Left ventricle myocardium inferior (tissue), 1 donor: ENCODE measurements around the gene EPB41L4B. TPM values are rescaled to one million over a fixed set of nuclear protein-coding genes. Genes with fewer than 3 reads are reported as not detected.

Source experiments
- DNase-seq: peaks from one replicate; pipeline ENCODE4 v3.0.0-alpha.2; 2020
- H3K27ac ChIP-seq: fragments of 200-600 bp; replicated peaks from 2 replicates; pipeline ENCODE4 v1.8.0; 2021
- H3K27me3 ChIP-seq: fragments of 200-600 bp; 2 replicates; pipeline ENCODE4 v1.8.0; 2021; ENCODE audit warnings: low read depth
- H3K36me3 ChIP-seq: fragments of 200-600 bp; 2 replicates; pipeline ENCODE4 v1.8.0; 2021
- H3K4me1 ChIP-seq: fragments of 200-600 bp; 2 replicates; pipeline ENCODE4 v1.8.0; 2021
- H3K4me3 ChIP-seq: fragments of 200-600 bp; 2 replicates; pipeline ENCODE4 v1.8.0; 2021; ENCODE audit warnings: mild to moderate bottlenecking, moderate library complexity
- H3K9me3 ChIP-seq: fragments of 200-600 bp; replicated peaks from 2 replicates; pipeline ENCODE4 v1.8.0; 2021
- intact Hi-C: fragments of 100-400 bp; cut with micrococcal nuclease; formaldehyde crosslinking; loops from one replicate; pipeline ENCODE4 v1.11.0; 2022
- total RNA-seq: library from RNA; stranded (reverse); fragmentation: NEBNext Ultra II Directional; extraction: Animal tissue kit (Norgen Biotek cat#: 25700); gene quantifications from one replicate; pipeline ENCODE4 v1.2.1, GENCODE V29; 2021
- TF ChIP-seq, protein P1 (sequence below): fragments of 200-600 bp; IDR thresholded peaks from 2 replicates; pipeline ENCODE4 v1.8.0; 2021; ENCODE audit warnings: antibody characterized with exemption, mild to moderate bottlenecking, borderline replicate concordance
- donor health status: DM: no; HTN: yes; CAD: no; lungs with severe emphysema.

Gene EPB41L4B
- total RNA-seq, 1 donor from 2014 or later, result 13.9 TPM

DNA sequence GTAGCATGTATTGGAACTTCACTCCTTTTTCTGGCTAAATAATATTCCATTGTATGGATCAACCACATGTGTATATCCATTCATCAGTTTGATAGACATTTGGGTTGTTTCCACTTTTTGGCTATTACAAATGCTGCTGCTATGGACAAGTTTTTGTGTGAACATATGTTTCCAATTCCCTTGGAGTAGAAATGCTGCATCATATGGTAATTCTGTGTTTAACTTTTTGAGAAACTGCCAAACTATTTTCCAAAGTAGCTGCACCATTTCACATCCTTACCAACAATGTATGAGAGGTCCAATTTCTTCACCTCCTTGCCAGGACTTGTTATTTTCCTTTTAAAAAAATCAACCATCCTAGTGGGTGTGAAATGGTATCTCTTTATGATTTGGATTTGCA lies 162.2 kb downstream of the EPB41L4B start:
- Histone ChIP-seq H3K4me1 (no peaks in the 10 kb centered on the region), H3K27me3 (no peaks in the 10 kb centered on the region), H3K9me3 (peaks cover 2% of the 10 kb centered on the region), H3K27ac (no peak overlapping the region), H3K4me3 (no peak overlapping the region), H3K36me3 (no peaks in the 10 kb centered on the region)
- intact Hi-C loops, result no loop called here
- TF ChIP-seq, protein P1, sequence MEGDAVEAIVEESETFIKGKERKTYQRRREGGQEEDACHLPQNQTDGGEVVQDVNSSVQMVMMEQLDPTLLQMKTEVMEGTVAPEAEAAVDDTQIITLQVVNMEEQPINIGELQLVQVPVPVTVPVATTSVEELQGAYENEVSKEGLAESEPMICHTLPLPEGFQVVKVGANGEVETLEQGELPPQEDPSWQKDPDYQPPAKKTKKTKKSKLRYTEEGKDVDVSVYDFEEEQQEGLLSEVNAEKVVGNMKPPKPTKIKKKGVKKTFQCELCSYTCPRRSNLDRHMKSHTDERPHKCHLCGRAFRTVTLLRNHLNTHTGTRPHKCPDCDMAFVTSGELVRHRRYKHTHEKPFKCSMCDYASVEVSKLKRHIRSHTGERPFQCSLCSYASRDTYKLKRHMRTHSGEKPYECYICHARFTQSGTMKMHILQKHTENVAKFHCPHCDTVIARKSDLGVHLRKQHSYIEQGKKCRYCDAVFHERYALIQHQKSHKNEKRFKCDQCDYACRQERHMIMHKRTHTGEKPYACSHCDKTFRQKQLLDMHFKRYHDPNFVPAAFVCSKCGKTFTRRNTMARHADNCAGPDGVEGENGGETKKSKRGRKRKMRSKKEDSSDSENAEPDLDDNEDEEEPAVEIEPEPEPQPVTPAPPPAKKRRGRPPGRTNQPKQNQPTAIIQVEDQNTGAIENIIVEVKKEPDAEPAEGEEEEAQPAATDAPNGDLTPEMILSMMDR, result no peak
- DNase-seq, result no peak

DNA sequence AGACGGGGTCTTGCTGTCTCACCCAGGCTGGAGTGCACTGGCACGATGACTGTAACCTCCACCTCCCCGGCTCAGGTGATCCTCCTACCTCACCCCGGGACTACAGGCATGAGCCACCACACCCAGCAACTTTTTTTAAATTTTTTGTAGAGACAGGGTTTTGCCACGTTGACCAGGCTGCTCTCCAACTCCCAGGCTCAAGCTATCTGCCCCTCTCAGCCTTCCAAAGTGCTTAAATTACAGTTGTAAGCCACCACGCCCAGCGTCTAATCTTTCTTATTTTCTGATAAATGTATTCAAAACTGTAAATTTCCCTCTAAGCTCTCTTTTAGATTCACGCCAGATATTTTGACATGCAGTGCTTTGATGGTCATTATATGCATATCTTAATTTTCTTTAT lies 164.2 kb downstream of the EPB41L4B start:
- TF ChIP-seq, protein P1, result no peak
- Histone ChIP-seq H3K9me3 (peaks cover 10% of the 10 kb centered on the region), H3K4me1 (no peaks in the 10 kb centered on the region), H3K4me3 (no peak overlapping the region), H3K27me3 (no peaks in the 10 kb centered on the region), H3K27ac (no peak overlapping the region), H3K36me3 (no peaks in the 10 kb centered on the region)
- no peak for DNase-seq
- intact Hi-C loops, result no loop called here

DNA sequence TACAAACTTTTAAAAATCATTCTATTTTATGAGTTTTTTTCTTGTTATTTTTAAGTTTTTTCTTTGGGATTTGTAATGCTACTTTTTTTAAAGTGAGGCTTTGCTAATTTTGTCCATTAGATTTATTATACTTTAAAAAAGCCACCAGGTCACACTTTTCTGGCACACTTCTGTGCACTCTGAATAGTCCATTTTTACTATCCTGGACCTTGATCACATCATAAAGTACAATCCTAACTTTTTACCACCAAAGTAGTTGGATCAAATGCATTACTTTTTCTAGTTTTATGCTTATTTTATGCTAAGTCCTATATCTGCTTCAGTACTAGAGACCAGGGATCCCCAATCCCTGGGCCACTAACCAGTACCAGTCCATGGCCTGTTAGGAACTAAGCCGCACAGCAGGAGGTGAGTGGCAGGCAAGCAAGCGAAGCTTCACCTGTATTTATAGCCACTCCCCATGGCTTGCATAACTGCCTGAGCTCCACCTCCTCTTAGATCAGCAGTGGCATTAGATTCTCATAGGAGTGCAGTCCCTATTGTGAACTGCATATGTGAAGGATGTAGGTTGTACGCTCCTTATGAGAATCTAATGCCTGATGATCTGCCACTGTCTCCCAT lies 169.8 kb downstream of the EPB41L4B start:
- Histone ChIP-seq H3K27me3 (no peaks in the 10 kb centered on the region), H3K27ac (no peak overlapping the region), H3K36me3 (no peaks in the 10 kb centered on the region), H3K4me3 (no peak overlapping the region), H3K4me1 (no peaks in the 10 kb centered on the region), H3K9me3 (peaks cover 10% of the 10 kb centered on the region)
- TF ChIP-seq, protein P1, result no peak
- intact Hi-C loops, result no loop called here
- no peak for DNase-seq

DNA sequence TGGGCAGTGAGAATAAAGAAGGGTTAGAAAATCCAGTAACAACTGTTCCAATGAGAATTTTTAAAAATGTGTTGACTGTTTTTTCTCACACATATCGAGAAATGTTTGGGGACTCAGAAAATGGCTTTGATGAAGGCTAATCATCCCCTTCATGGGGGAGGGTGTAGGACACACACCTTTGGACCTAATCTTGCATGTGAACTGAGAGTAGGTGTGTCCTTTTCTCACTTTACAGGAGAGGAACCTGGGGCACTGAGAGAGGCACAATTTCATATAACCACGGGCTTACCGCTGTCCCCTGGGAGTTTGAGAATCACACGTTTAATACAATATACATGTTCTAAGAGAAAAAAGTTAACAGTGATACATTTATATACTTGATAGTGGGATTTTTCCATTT lies 171.1 kb downstream of the EPB41L4B start:
- Histone ChIP-seq H3K4me3 (no peak overlapping the region), H3K36me3 (no peaks in the 10 kb centered on the region), H3K27me3 (no peaks in the 10 kb centered on the region), H3K27ac (no peak overlapping the region), H3K4me1 (no peaks in the 10 kb centered on the region), H3K9me3 (peaks cover 10% of the 10 kb centered on the region)
- TF ChIP-seq, protein P1, result no peak
- intact Hi-C loops, result no loop called here
- no peak for DNase-seq

DNA sequence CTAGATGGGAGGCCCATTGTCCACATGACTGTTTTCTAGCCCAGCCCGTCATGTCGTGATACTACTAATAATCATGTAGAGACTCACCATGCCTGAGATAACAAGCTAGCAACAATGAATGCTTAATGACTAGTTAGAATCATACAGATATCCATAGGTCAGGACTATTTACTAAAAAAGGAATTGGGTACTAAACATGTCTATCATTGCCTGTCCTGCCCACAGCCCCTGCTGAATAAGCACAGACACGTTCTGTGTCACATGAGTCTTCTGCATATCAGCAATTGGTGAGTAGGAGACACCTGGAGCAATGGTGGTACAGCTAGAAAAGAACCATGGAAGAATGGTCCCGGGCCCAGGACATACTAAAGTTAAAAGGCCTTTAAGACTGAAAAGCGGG lies 171.8 kb downstream of the EPB41L4B start:
- DNase-seq, result no peak
- no peaks in the 10 kb centered on the region for H3K27me3 ChIP-seq
- intact Hi-C loops, result no loop called here
- H3K27ac ChIP-seq, result no peak overlapping the region
- TF ChIP-seq, protein P1, result no peak
- no peaks in the 10 kb centered on the region for H3K36me3 ChIP-seq
- no peaks in the 10 kb centered on the region for H3K4me1 ChIP-seq
- peaks cover 10% of the 10 kb centered on the region for H3K9me3 ChIP-seq
- H3K4me3 ChIP-seq, result no peak overlapping the region

DNA sequence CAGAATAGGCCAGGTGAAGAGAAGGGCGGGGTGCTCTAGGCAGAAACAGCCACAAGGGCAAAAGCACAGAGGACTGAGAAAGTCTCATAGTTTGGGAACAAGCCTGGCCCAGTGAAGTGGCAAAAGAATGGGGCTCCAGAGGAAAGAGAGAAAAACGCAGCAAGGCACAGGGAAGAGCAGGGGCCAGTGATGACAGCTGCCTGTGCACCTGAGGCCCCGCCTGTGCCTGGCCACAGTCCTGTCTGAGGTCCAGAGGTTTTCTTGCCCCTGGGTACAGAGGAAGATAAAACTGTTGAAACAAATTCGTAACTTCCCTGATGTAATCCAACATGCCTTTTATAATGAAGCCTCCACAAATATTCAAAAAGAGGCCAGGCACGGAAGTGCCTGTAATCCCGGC lies 175.8 kb downstream of the EPB41L4B start:
- Histone ChIP-seq H3K36me3 (no peaks in the 10 kb centered on the region), H3K4me1 (no peaks in the 10 kb centered on the region), H3K4me3 (no peak overlapping the region), H3K9me3 (no peaks in the 10 kb centered on the region), H3K27ac (no peak overlapping the region), H3K27me3 (no peaks in the 10 kb centered on the region)
- no peak for DNase-seq
- intact Hi-C loops, result no loop called here
- TF ChIP-seq, protein P1, result no peak
